Motor neuron (in vitro differentiated cells): ENCODE measurements around the gene TBC1D4. TPM values are rescaled to one million over a fixed set of nuclear protein-coding genes. Genes with fewer than 3 reads are reported as not detected.
A peak's percentile ranks its signal among the peaks of the same experiment; 100 is the strongest.

Experiments used
- ATAC-seq, 8 experiments: fragments of 200-7000 bp; cut with Tn5 transposase; replicated peaks in 6 of 8; 2 replicates each; pipeline ENCODE4 v1.8.0; 2021; ENCODE audit warnings: mild to moderate bottlenecking in 8 of 8, moderate library complexity in 8 of 8
- H3K27ac ChIP-seq, 2 donors: fragments of 250-450 bp; sonication (Bioruptor Pico); 2 replicates each; pipeline ENCODE4 v1.9.0; 2021; ENCODE audit warnings: antibody characterized with exemption in 2 of 2, mild to moderate bottlenecking in 2 of 2, moderate library complexity in 1 of 2
- H3K4me1 ChIP-seq, 2 donors: fragments of 250-450 bp; sonication (Bioruptor Pico); replicated peaks in 1 of 2; 2 replicates each; pipeline ENCODE4 v1.6.1; 2021; ENCODE audit warnings: antibody characterized with exemption in 2 of 2, mild to moderate bottlenecking in 2 of 2, moderate library complexity in 1 of 2
- H3K4me3 ChIP-seq, 5 donors: fragments of 250-450 bp; sonication (Bioruptor Pico); 2 replicates each; pipeline ENCODE4 v1.9.0; 2021; ENCODE audit warnings: antibody characterized with exemption in 5 of 5, mild to moderate bottlenecking in 5 of 5, moderate library complexity in 4 of 5
- WGBS, 10 experiments: fragments of 450-650 bp; shearing (Covaris generic); methylation state at CpG; one replicate each; pipeline ENCODE4 v1.0.0; 2022; 5-methylcytosine and 5-hydroxymethylcytosine counted together
- in situ Hi-C, 9 experiments: fragments of 400-800 bp; cut with MboI; loops; one replicate each; pipeline ENCODE4 v1.15.0; 2021; ENCODE audit warnings: low sequenced_read_pairs in 9 of 9, low pct_unique_long_range_greater_than_20kb in 2 of 9; ENCODE audit not compliant: unreplicated experiment in 9 of 9
- total RNA-seq, 8 experiments: library from RNA; unstranded; fragments of 300-600 nt; gene quantifications; 2 replicates each; pipeline versions ENCODE4 v1.2.3 to v1.2.4, GENCODE V29; 2022

The TBC1D4 gene
- total RNA-seq, 8 experiments from 2014 or later = 5.3 to 13.3 (median 7.7) TPM

DNA sequence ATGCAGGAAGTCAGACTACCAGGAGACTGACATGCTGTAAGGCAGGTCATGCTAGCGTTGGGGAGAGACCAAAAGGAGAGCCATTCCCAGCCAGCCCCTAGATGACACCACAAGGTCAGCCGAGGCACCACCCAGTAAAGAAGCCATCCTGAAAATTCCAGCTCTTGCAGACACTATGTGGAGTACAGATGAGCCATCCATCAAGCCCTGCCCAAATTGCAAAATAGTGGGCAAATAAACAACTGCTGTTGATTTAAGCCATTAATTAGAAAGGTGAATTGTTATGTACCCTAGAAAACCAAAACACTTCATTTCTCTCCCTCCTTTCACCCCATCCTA is 82.1 kb downstream of the TBC1D4 start:
- in situ Hi-C loops = no loop called here
- ATAC-seq = peak in 2 of 8 experiments; percentile 76 to 82
- no peak overlapping the region for H3K4me3 ChIP-seq
- WGBS, 10 experiments = 83 to 100% (median 88%) methylated on average over 1 to 2 of the region's 2 CpGs; no CpG with 5 or more reads in 7 of the 10 experiments
- H3K4me1 ChIP-seq = peaks cover 3 to 12% of the 10 kb centered on the region in 2 donors
- no peak overlapping the region for H3K27ac ChIP-seq

GRCh38 chr13:75399168-75399878 is 82.6 kb downstream of the TBC1D4 start:
- Histone ChIP-seq H3K4me1 (peaks cover 2 to 6% of the 10 kb centered on the region in 2 donors), H3K4me3 (no peak overlapping the region), H3K27ac (no peak overlapping the region)
- in situ Hi-C loops = no loop called here
- 0 to 100% (median 80%) methylated on average over 1 of the region's 2 CpGs; no CpG with 5 or more reads in 7 of the 10 experiments for WGBS, 10 experiments
- ATAC-seq = peak in 3 of 8 experiments; percentile 93 to 96 (median 94)

- Histone ChIP-seq H3K4me3 (no peak overlapping the region), H3K27ac (no peak overlapping the region), H3K4me1 (peaks cover 0 to 4% of the 10 kb centered on the region in 2 donors)
- WGBS, 10 experiments = 43 to 100% (median 95%) methylated on average over 1 to 6 of the region's 6 CpGs; no CpG with 5 or more reads in 1 of the 10 experiments
- no peak for ATAC-seq
- in situ Hi-C loops = no loop called here
Observed at GRCh38 chr13:75398072-75398471, 83.9 kb downstream of the TBC1D4 start.

- no peak for ATAC-seq
- WGBS, 10 experiments = 64 to 100% (median 93%) methylated on average over 1 to 4 of the region's 4 CpGs; no CpG with 5 or more reads in 1 of the 10 experiments
- H3K4me1 ChIP-seq = no peaks in the 10 kb centered on the region
- H3K27ac ChIP-seq = no peak overlapping the region
- no peak overlapping the region for H3K4me3 ChIP-seq
- in situ Hi-C loops = no loop called here
Observed at GRCh38 chr13:75395901-75396300, 86.1 kb downstream of the TBC1D4 start.

- no peak for ATAC-seq
- H3K4me3 ChIP-seq = no peak overlapping the region
- in situ Hi-C loops = no loop called here
- no peaks in the 10 kb centered on the region for H3K4me1 ChIP-seq
- H3K27ac ChIP-seq = no peak overlapping the region
- WGBS, 10 experiments = 80 to 100% (median 90%) methylated on average over 1 to 5 of the region's 5 CpGs; no CpG with 5 or more reads in 3 of the 10 experiments
Observed at GRCh38 chr13:75395066-75395465, 86.9 kb downstream of the TBC1D4 start.

DNA sequence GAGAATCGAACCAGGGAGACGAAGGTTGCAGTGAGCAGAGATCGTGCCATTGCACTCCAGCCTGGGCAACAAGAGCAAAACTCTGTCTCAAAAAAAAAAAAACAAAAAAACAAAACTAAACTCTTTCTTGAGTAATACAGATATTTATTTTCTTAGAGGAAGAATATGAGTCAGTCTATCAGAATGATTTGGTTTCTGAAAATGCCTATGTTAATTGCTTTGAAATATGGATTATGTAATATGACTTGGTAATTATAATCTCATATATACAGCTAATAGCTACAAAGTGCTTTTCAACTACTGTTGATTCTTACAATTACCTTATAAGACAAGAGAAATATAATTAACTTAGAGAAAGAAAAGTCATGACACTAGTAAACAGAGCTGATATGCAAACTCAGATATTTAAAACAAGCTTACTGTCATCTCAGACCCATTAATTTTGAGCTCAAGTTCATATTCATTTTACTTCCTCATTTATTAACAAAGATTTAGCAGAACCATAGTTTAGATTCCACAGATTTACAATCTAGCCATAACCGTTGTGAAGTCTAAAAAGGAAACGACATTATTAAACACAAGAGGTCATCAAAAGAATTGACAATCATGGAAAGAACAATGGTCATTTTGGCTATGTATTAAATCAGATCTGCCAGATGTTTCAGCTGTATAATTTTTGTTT is 88.0 kb downstream of the TBC1D4 start:
- Histone ChIP-seq H3K4me1 (no peaks in the 10 kb centered on the region), H3K27ac (no peak overlapping the region), H3K4me3 (no peak overlapping the region)
- ATAC-seq = peak in 3 of 8 experiments; percentile 20 to 46 (median 29)
- WGBS, 10 experiments = 41 to 100% (median 90%) methylated on average over 1 to 5 of the region's 5 CpGs
- in situ Hi-C loops = no loop called here

DNA sequence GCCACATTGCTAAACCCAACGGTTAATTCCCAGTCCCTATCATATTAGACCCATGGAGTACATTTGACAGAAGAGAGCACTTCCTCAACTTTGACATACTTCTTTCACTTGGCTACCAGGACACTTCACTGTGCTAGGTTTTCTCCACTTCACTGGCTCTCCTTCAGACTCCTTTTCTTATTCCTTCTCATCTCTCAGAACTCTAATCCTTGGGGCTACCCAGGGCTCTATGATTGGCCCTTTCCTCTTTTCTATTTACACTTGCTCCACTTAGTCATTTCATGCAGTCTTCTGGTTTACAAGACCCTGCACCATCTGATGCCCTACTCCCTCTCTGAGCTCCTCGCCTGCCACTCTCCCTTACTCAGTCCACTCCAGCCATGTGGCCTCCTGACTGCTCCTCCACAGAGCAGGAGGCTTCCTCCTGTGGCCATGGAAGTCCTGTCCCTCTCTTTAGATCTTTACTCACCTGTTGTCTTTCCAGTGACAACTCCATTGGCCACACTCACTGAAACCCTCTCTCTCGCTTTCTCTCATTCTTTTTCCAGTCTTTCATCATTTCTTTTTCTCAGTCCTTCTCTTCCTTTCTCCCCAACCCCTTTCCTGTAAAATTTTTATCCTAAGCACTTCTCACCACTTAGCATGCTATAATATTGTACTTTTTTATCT is 90.4 kb downstream of the TBC1D4 start:
- Histone ChIP-seq H3K4me3 (no peak overlapping the region), H3K27ac (no peak overlapping the region), H3K4me1 (no peaks in the 10 kb centered on the region)
- WGBS, 10 experiments = 82 to 100% (median 100%) methylated on average over 1 to 3 of the region's 3 CpGs; no CpG with 5 or more reads in 1 of the 10 experiments
- ATAC-seq = no peak
- in situ Hi-C loops = no loop called here

DNA sequence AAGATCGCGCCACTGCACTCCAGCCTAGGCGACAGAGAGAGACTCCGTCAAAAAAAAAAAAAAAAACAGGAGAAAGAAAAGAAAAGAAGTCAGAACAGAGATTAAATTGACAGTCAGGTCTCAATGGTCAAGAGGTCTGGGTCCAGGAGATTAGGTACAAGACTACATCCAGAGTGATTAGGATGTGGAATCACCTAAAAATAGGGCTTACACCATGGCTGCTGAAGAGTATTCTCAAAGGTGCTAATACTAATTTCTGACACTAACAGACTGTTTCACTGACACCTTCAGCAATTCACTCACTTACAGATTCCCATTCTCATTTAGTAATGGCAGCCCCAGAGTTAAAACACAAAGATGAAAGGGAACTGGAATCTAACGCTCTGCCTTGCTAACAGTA is 91.7 kb downstream of the TBC1D4 start:
- WGBS, 10 experiments = 69 to 100% (median 96%) methylated on average over 1 to 5 of the region's 5 CpGs; no CpG with 5 or more reads in 3 of the 10 experiments
- Histone ChIP-seq H3K4me1 (peaks cover 0 to under 1% of the 10 kb centered on the region in 2 donors), H3K4me3 (no peak overlapping the region), H3K27ac (no peak overlapping the region)
- no peak for ATAC-seq
- in situ Hi-C loops = no loop called here

- H3K4me3 ChIP-seq = no peak overlapping the region
- no peak overlapping the region for H3K27ac ChIP-seq
- in situ Hi-C loops = no loop called here
- peaks cover 0 to 4% of the 10 kb centered on the region in 2 donors for H3K4me1 ChIP-seq
- 83 to 100% (median 100%) methylated on average over 1 of the region's 1 CpG; no CpG with 5 or more reads in 3 of the 10 experiments for WGBS, 10 experiments
- no peak for ATAC-seq
Observed at GRCh38 chr13:75385708-75386083, 96.3 kb downstream of the TBC1D4 start.

- peak in 3 of 8 experiments; percentile 36 to 64 (median 46) for ATAC-seq
- in situ Hi-C loops = no loop called here
- peaks cover 0 to 4% of the 10 kb centered on the region in 2 donors for H3K4me1 ChIP-seq
- 80 to 100% (median 91%) methylated on average over 1 to 9 of the region's 9 CpGs; no CpG with 5 or more reads in 1 of the 10 experiments for WGBS, 10 experiments
- no peak overlapping the region for H3K27ac ChIP-seq
- H3K4me3 ChIP-seq = no peak overlapping the region
Observed at GRCh38 chr13:75384879-75385707, 96.9 kb downstream of the TBC1D4 start.

- ATAC-seq = no peak
Observed at GRCh38 chr13:75383064-75383715, 98.8 kb downstream of the TBC1D4 start.

GRCh38 chr13:75378301-75378700 is 103.7 kb downstream of the TBC1D4 start:
- Histone ChIP-seq H3K4me1 (peaks cover 6 to 8% of the 10 kb centered on the region in 2 donors), H3K27ac (no peak overlapping the region), H3K4me3 (no peak overlapping the region)
- in situ Hi-C loops = no loop called here
- no peak for ATAC-seq
- 40 to 89% (median 68%) methylated on average over 1 of the region's 1 CpG; no CpG with 5 or more reads in 2 of the 10 experiments for WGBS, 10 experiments

More at GRCh38 chr13:75383064-75383715, 98.8 kb downstream of the TBC1D4 start:
- no peak overlapping the region for H3K4me3 ChIP-seq
- in situ Hi-C loops = no loop called here
- 71 to 100% (median 95%) methylated on average over 1 to 5 of the region's 6 CpGs; no CpG with 5 or more reads in 1 of the 10 experiments for WGBS, 10 experiments
- peaks cover 0 to 4% of the 10 kb centered on the region in 2 donors for H3K4me1 ChIP-seq
- H3K27ac ChIP-seq = no peak overlapping the region
